Vagina (tissue), 2 donors: ENCODE measurements around the gene TIMM44. TPM values are rescaled to one million over a fixed set of nuclear protein-coding genes. Genes with fewer than 3 reads are reported as not detected.

ENCODE experiments used
- DNase-seq, 2 donors: peaks; one replicate each; pipeline ENCODE4 v3.0.0-alpha.2; 2017; ENCODE audit errors: extremely low spot score in 2 of 2
- H3K27ac ChIP-seq: fragments of 200-600 bp; sonication (generic); one replicate; pipeline ENCODE4 v1.5.1; 2019
- H3K27me3 ChIP-seq: fragments of 200-600 bp; sonication (generic); one replicate; pipeline ENCODE4 v1.5.1; 2019
- H3K36me3 ChIP-seq, 2 donors: fragments of 200-600 bp; sonication (generic); one replicate each; pipeline ENCODE4 v1.5.1; 2017 to 2019
- H3K4me1 ChIP-seq: fragments of 200-600 bp; sonication (generic); one replicate; pipeline ENCODE4 v1.5.1; 2019
- H3K4me3 ChIP-seq, 2 donors: fragments of 200-600 bp; sonication (generic); 1 replicate in 1 of 2; 2 replicates in 1 of 2; pipeline ENCODE4 v1.5.1; 2016 to 2019
- H3K9me3 ChIP-seq: fragments of 200-600 bp; sonication (generic); one replicate; pipeline ENCODE4 v1.5.1; 2019
- CTCF ChIP-seq, 3 experiments: fragments of 450-650 bp in 2 of 3; fragments of 200-600 bp in 1 of 3; sonication (generic) in 1 of 3; IDR thresholded peaks; one replicate each; pipeline ENCODE4 v1.5.1; 2017 to 2019; ENCODE audit warnings: antibody characterized with exemption in 3 of 3, mild to moderate bottlenecking in 2 of 3, moderate library complexity in 2 of 3
- POLR2A ChIP-seq, 2 donors: fragments of 450-650 bp; IDR thresholded peaks; one replicate each; pipeline ENCODE4 v1.6.1; 2017; ENCODE audit warnings: antibody characterized with exemption in 2 of 2, mild to moderate bottlenecking in 2 of 2, moderate library complexity in 2 of 2
- POLR2AphosphoS5 ChIP-seq, 2 donors: sonication (generic); formaldehyde crosslinking; IDR thresholded peaks; one replicate each; pipeline ENCODE4 v1.9.0; 2017; ENCODE audit warnings: antibody characterized with exemption in 2 of 2, mild to moderate bottlenecking in 2 of 2, low read depth in 1 of 2; ENCODE audit not compliant: insufficient read depth in 1 of 2
- intact Hi-C: fragments of 100-400 bp; cut with DNase I; formaldehyde crosslinking; loops from one replicate; pipeline ENCODE4 v1.15.1; 2023
- total RNA-seq: library from RNA; depleted of rRNA; stranded (reverse); fragments of >200 nt; gene quantifications from one replicate; pipeline ENCODE4 v1.2.3, GENCODE V29; 2016

The TIMM44 gene
- total RNA-seq, 1 donor from 2014 or later: 76.1 TPM

DNA sequence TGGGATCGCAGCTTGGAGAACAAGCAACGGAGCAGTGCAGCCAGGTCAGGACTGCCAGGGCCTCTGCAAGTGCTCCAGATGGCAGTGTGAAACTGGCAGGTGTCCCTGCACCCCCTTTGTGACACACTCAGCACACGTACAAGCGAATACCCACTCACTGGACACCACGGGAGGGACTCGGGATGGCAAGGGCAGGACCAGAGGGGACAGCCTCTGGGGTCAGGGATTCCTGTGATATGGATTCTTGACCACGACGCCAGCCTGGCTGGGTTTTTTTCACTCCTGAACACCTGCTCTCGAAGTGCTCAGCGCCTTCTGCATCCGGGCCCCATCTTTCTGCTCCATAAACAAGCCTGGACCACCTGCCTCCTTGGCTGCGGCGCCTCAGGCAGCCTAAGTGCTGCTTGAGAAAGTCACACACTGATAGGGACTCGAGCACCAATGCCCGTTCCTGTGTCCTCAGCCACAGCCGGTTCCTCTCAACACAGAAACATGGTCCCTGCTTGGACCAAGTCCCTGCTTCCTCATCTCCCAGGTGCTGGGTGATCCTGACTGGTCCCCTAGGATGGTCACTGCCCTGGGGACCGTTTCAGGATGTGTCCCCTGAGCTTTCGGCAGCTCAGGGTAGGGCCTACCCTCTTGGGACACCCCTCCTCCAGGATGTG, 40.0 kb upstream of the TIMM44 start:
- no peak for DNase-seq
- TF ChIP-seq CTCF (IDR thresholded peaks at IDR 0.05) (no peak), POLR2A (IDR thresholded peaks at IDR 0.05) (no peak), POLR2AphosphoS5 (IDR thresholded peaks at IDR 0.05; ENCODE audit: insufficient read depth in 1 of 2, low read depth in 1 of 2) (no peak)
- H3K4me1 ChIP-seq: peaks cover 24% of the 10 kb centered on the region
- H3K27ac ChIP-seq: no peak overlapping the region
- intact Hi-C loops: no loop called here
- H3K9me3 ChIP-seq: no peaks in the 10 kb centered on the region
- H3K4me3 ChIP-seq: no peak overlapping the region
- H3K27me3 ChIP-seq: no peaks in the 10 kb centered on the region
- peaks cover 0 to 41% of the 10 kb centered on the region in 2 donors for H3K36me3 ChIP-seq

- intact Hi-C loops: no loop called here
- Histone ChIP-seq H3K27me3 (no peaks in the 10 kb centered on the region), H3K4me3 (no peak overlapping the region), H3K27ac (no peak overlapping the region), H3K36me3 (peaks cover 0 to 35% of the 10 kb centered on the region in 2 donors), H3K9me3 (no peaks in the 10 kb centered on the region), H3K4me1 (peaks cover 18% of the 10 kb centered on the region)
- no peak for TF ChIP-seq POLR2AphosphoS5 (IDR thresholded peaks at IDR 0.05; ENCODE audit: insufficient read depth in 1 of 2, low read depth in 1 of 2)
- TF ChIP-seq POLR2A (IDR thresholded peaks at IDR 0.05): no peak
- no peak for TF ChIP-seq CTCF (IDR thresholded peaks at IDR 0.05)
- DNase-seq: no peak
Observed at GRCh38 chr19:7982651-7983099, 39.2 kb upstream of the TIMM44 start.

- intact Hi-C loops: no loop called here
- Histone ChIP-seq H3K9me3 (no peaks in the 10 kb centered on the region), H3K36me3 (peaks cover 0 to 40% of the 10 kb centered on the region in 2 donors), H3K27me3 (no peaks in the 10 kb centered on the region), H3K4me1 (peaks cover 13% of the 10 kb centered on the region), H3K27ac (no peak overlapping the region), H3K4me3 (no peak overlapping the region)
- TF ChIP-seq POLR2AphosphoS5 (IDR thresholded peaks at IDR 0.05; ENCODE audit: insufficient read depth in 1 of 2, low read depth in 1 of 2) (no peak), CTCF (IDR thresholded peaks at IDR 0.05) (no peak), POLR2A (IDR thresholded peaks at IDR 0.05) (no peak)
- DNase-seq: no peak
Observed at GRCh38 chr19:7982103-7982502, 38.6 kb upstream of the TIMM44 start.

GRCh38 chr19:7981661-7982060, 38.2 kb upstream of the TIMM44 start:
- intact Hi-C loops: no loop called here
- no peak for TF ChIP-seq POLR2A (IDR thresholded peaks at IDR 0.05)
- TF ChIP-seq POLR2AphosphoS5 (IDR thresholded peaks at IDR 0.05; ENCODE audit: insufficient read depth in 1 of 2, low read depth in 1 of 2): no peak
- no peak for TF ChIP-seq CTCF (IDR thresholded peaks at IDR 0.05)
- Histone ChIP-seq H3K36me3 (peaks cover 0 to 44% of the 10 kb centered on the region in 2 donors), H3K27me3 (no peaks in the 10 kb centered on the region), H3K9me3 (no peaks in the 10 kb centered on the region), H3K4me3 (no peak overlapping the region), H3K27ac (no peak overlapping the region), H3K4me1 (peaks cover 8% of the 10 kb centered on the region)
- no peak for DNase-seq

DNA sequence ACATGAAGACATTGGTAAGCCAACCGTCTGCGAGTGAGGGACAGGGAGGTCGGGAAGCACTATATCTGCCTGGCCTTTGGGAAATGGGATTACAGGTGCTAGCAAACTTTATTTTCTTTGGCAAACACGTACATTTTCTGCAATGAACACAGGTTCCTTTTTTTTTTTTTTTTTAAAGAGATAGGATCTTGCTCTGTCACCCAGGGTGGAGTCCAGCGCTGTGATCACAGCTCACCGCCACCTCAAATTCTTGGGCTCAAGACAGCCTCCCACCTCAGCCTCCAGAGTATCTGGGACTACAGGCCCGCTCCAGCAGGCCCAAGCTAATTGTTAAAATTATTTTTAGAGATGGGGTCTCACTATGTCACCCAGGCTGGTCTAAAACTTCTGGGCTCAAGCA, 37.7 kb upstream of the TIMM44 start:
- intact Hi-C loops: no loop called here
- no peak overlapping the region for H3K4me3 ChIP-seq
- TF ChIP-seq CTCF (IDR thresholded peaks at IDR 0.05) (no peak), POLR2AphosphoS5 (IDR thresholded peaks at IDR 0.05; ENCODE audit: insufficient read depth in 1 of 2, low read depth in 1 of 2) (no peak), POLR2A (IDR thresholded peaks at IDR 0.05) (no peak)
- H3K27ac ChIP-seq: no peak overlapping the region
- peaks cover 0 to 44% of the 10 kb centered on the region in 2 donors for H3K36me3 ChIP-seq
- H3K4me1 ChIP-seq: peaks cover 3% of the 10 kb centered on the region
- H3K27me3 ChIP-seq: no peaks in the 10 kb centered on the region
- H3K9me3 ChIP-seq: no peaks in the 10 kb centered on the region
- no peak for DNase-seq
